Keratinocyte (primary cell): ENCODE measurements around the gene USE1. TPM values are rescaled to one million over a fixed set of nuclear protein-coding genes. Genes with fewer than 3 reads are reported as not detected.

Experiments
- DNase-seq: peaks from one replicate; pipeline ENCODE4 v3.0.0-alpha.2; 2011; ENCODE audit warnings: low read depth, missing footprints, low spot score
- FAIRE-seq: peaks from 2 replicates; lab custom pipeline; 2011; peaks lifted over from hg19 to GRCh38; lab: Jason Lieb, UNC
- H2AFZ ChIP-seq: 2 replicates; pipeline ENCODE4 v1.6.0; 2012; ENCODE audit warnings: low read length, control low read depth, inconsistent platforms; ENCODE audit not compliant: control insufficient read depth
- H3K27ac ChIP-seq: 2 replicates; pipeline ENCODE4 v1.5.1; 2011; ENCODE audit warnings: low read length; ENCODE audit not compliant: control insufficient read depth, insufficient read depth
- H3K27me3 ChIP-seq: 3 replicates; pipeline ENCODE4 v1.6.0; 2011; ENCODE audit warnings: low read length; ENCODE audit not compliant: control insufficient read depth, insufficient read depth; ENCODE audit errors: extremely low read depth
- H3K36me3 ChIP-seq, 2 experiments: 2 replicates in 1 of 2; 3 replicates in 1 of 2; pipeline ENCODE4 v1.5.1; 2011; ENCODE audit warnings: low read length in 2 of 2, mild to moderate bottlenecking in 1 of 2; ENCODE audit not compliant: control insufficient read depth in 2 of 2, insufficient read depth in 2 of 2; ENCODE audit errors: extremely low read depth in 1 of 2
- H3K4me1 ChIP-seq: 3 replicates; pipeline ENCODE4 v1.5.1; 2011; ENCODE audit warnings: low read length; ENCODE audit not compliant: control insufficient read depth, insufficient read depth; ENCODE audit errors: extremely low read depth
- H3K4me2 ChIP-seq: 3 replicates; pipeline ENCODE4 v1.6.0; 2011; ENCODE audit warnings: low read depth, low read length; ENCODE audit not compliant: control insufficient read depth, insufficient read depth; ENCODE audit errors: extremely low read depth
- H3K4me3 ChIP-seq, 3 experiments: fragments of 200-600 bp in 1 of 3; sonication (generic) in 1 of 3; 2 replicates in 2 of 3; 3 replicates in 1 of 3; pipeline ENCODE4 v1.5.1; 2011 to 2016; ENCODE audit warnings: low read length in 3 of 3, mild to moderate bottlenecking in 3 of 3, control low read depth in 2 of 3, inconsistent platforms in 1 of 3, low read depth in 1 of 3, mixed read lengths in 1 of 3, mixed run types in 1 of 3, moderate library complexity in 1 of 3; ENCODE audit not compliant: control insufficient read depth in 2 of 3, insufficient read depth in 2 of 3; ENCODE audit errors: extremely low read depth in 1 of 3
- H3K79me2 ChIP-seq: 2 replicates; pipeline ENCODE4 v1.6.0; 2012; ENCODE audit warnings: low read length; ENCODE audit not compliant: control insufficient read depth, insufficient read depth
- H3K9ac ChIP-seq: 3 replicates; pipeline ENCODE4 v1.6.0; 2011; ENCODE audit warnings: low read length; ENCODE audit not compliant: control insufficient read depth, insufficient read depth; ENCODE audit errors: extremely low read depth
- H3K9me1 ChIP-seq: 3 replicates; pipeline ENCODE4 v1.6.0; 2011; ENCODE audit warnings: low read length; ENCODE audit not compliant: control insufficient read depth, insufficient read depth; ENCODE audit errors: extremely low read depth
- H3K9me3 ChIP-seq: 2 replicates; pipeline ENCODE4 v1.5.1; 2012; ENCODE audit warnings: low read depth, low read length; ENCODE audit not compliant: control insufficient read depth
- H4K20me1 ChIP-seq: 3 replicates; pipeline ENCODE4 v1.6.0; 2011; ENCODE audit warnings: low read length; ENCODE audit not compliant: control insufficient read depth, insufficient read depth; ENCODE audit errors: extremely low read depth
- CTCF ChIP-seq, 3 experiments: IDR thresholded peaks in 1 of 3; conservative IDR thresholded peaks in 1 of 3; optimal IDR thresholded peaks in 1 of 3; 2 replicates in 2 of 3; 3 replicates in 1 of 3; pipeline versions ENCODE3 to v1.5.1; 2011; ENCODE audit warnings: low read length in 3 of 3, mild to moderate bottlenecking in 3 of 3, moderate library complexity in 2 of 3, control low read depth in 1 of 3, inconsistent platforms in 1 of 3; ENCODE audit not compliant: insufficient read depth in 2 of 3; ENCODE audit errors: extremely low read depth in 1 of 3
- EZH2 ChIP-seq: IDR thresholded peaks from one replicate; pipeline ENCODE4 v1.6.1; 2012; ENCODE audit warnings: inconsistent platforms, mild to moderate bottlenecking, low read length, moderate library complexity
- dilution Hi-C: fragments of 300-500 bp; cut with MboI; formaldehyde crosslinking; loops from one replicate; pipeline ENCODE4 v1.7.0; 2020; ENCODE audit warnings: low sequenced_read_pairs; ENCODE audit not compliant: extremely low pct_ligation_motif_present
- polyA plus RNA-seq, 5 experiments: library from polyadenylated mRNA; depleted of rRNA in 3 of 5; stranded (reverse) in 3 of 5; stranded (forward) in 1 of 5; unstranded in 1 of 5; fragments of >200 nt; gene quantifications; 1 replicate in 1 of 5; 2 replicates in 3 of 5; 3 replicates in 1 of 5; pipeline versions ENCODE4 v1.2.1 to v1.2.3, GENCODE V29; 2011 to 2012; ENCODE audit warnings: missing spikeins in 2 of 5, low read depth in 1 of 5, low replicate concordance in 1 of 5

USE1 gene
- polyA plus RNA-seq, 1 donor (not counting 4 experiments of a cell fraction or from before 2014, with no cell fraction given), result 18.0 TPM

GRCh38 chr19:17225053-17225452, 9.9 kb downstream of the USE1 start:
- H3K4me3 ChIP-seq, result no peak overlapping the region
- no peak overlapping the region for H2AFZ ChIP-seq
- no peak for FAIRE-seq

GRCh38 chr19:17226002-17226933, 11.1 kb downstream of the USE1 start, which contains the start of gene OCEL1:
Gene OCEL1 (plus strand): TSS chr19:17226226. CDS start chr19:17226248, 22 bp downstream.
- no peak for TF ChIP-seq EZH2
- no peak for TF ChIP-seq CTCF (optimal IDR thresholded peaks at IDR 0.05 in 1 of 3, IDR thresholded peaks at IDR 0.05 in 1 of 3, conservative IDR thresholded peaks at IDR 0.05 in 1 of 3; ENCODE audit: extremely low read depth in 1 of 3, insufficient read depth in 2 of 3, low read length in 3 of 3)
- peak within 1 kb of the TSS; percentile 62 to 81 (median 80) for H3K4me3 ChIP-seq
- peak within 1 kb of the TSS; percentile 96 for H2AFZ ChIP-seq
- peak within 1 kb of the TSS; percentile 77 for H3K4me2 ChIP-seq
- H3K9me1 ChIP-seq, result no peaks in the 10 kb centered on the region
- no peaks in the 10 kb centered on the region for H3K27me3 ChIP-seq
- FAIRE-seq (peak; percentile 67), DNase-seq (peak; percentile 64)
- no peaks in the 10 kb centered on the region for H3K9me3 ChIP-seq
- peak within 1 kb of the TSS; percentile 61 for H3K27ac ChIP-seq
- H3K4me1 ChIP-seq, result no peaks in the 10 kb centered on the region
- H3K79me2 ChIP-seq, result no peaks in the 10 kb centered on the region
- H4K20me1 ChIP-seq, result no peaks in the 10 kb centered on the region
- peak within 1 kb of the TSS; percentile 73 for H3K9ac ChIP-seq
- H3K36me3 ChIP-seq, result peaks cover 2 to 3% of the 10 kb centered on the region in 2 experiments
- dilution Hi-C loops, result no loop called here

More at GRCh38 chr19:17225053-17225452, 9.9 kb downstream of the USE1 start:
- Histone ChIP-seq H3K9me3 (no peaks in the 10 kb centered on the region), H3K4me2 (no peak overlapping the region), H3K27ac (no peak overlapping the region), H3K36me3 (peaks cover 0 to 2% of the 10 kb centered on the region in 2 experiments), H4K20me1 (no peaks in the 10 kb centered on the region), H3K4me1 (peaks cover 5% of the 10 kb centered on the region), H3K27me3 (no peaks in the 10 kb centered on the region), H3K9me1 (no peaks in the 10 kb centered on the region), H3K79me2 (no peaks in the 10 kb centered on the region), H3K9ac (no peak overlapping the region)
- TF ChIP-seq CTCF (optimal IDR thresholded peaks at IDR 0.05 in 1 of 3, IDR thresholded peaks at IDR 0.05 in 1 of 3, conservative IDR thresholded peaks at IDR 0.05 in 1 of 3; ENCODE audit: extremely low read depth in 1 of 3, insufficient read depth in 2 of 3, low read length in 3 of 3), result no peak
- no peak for TF ChIP-seq EZH2
- DNase-seq, result no peak
- dilution Hi-C loops, result no loop called here
